ENCODE data around the gene MEI4. TPM values are rescaled to one million over a fixed set of nuclear protein-coding genes. Genes with fewer than 3 reads are reported as not detected.

Gene MEI4
- total RNA-seq, 1 experiment from 2014 or later = not detected

DNA sequence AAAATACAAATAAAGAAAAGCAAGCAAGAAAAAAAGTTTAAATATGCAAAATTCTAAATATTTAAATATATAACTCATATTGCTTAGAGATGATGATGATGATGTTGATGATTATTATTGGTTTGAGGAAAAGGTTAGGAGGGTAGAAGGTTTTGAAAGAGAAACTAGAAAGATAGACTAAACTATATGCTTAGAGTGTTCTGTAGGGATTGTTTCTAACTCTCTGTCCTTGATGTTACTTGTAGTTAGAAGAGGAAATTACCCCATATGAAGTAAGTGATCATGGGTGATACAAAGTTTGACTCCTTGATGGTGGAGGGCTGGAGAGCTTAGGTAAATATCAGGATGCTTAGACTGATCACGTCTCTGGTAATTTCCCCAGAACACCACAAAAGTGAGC, 159.5 kb downstream of the MEI4 start:
- Histone ChIP-seq H3K9ac (ENCODE audit: low read length) (no peak overlapping the region), H3K9me2 (ENCODE audit: insufficient read depth) (no peaks in the 10 kb centered on the region), H3K79me2 (ENCODE audit: insufficient read depth, low read length) (no peaks in the 10 kb centered on the region), H4K20me1 (ENCODE audit: insufficient read depth) (no peaks in the 10 kb centered on the region), H2AFZ (ENCODE audit: low read depth, low read length, poor library complexity, severe bottlenecking) (no peak overlapping the region), H3K4me1 (ENCODE audit: control insufficient read depth in 1 of 2, insufficient read depth in 2 of 2, low read length in 2 of 2) (no peaks in the 10 kb centered on the region), H3K27ac (ENCODE audit: low read depth, low read length) (no peak overlapping the region), H3K4me2 (ENCODE audit: low read length) (no peak overlapping the region), H3K27me3 (ENCODE audit: insufficient read depth, low read length) (no peaks in the 10 kb centered on the region), H3K36me3 (ENCODE audit: control insufficient read depth in 1 of 2, insufficient read depth in 2 of 2, low read length in 2 of 2) (no peaks in the 10 kb centered on the region), H3K9me3 (ENCODE audit: control insufficient read depth in 1 of 2, insufficient read depth in 1 of 2, low read depth in 1 of 2, low read length in 2 of 2) (no peaks in the 10 kb centered on the region), H3K4me3 (replicated peaks in 1 of 2; ENCODE audit: low read depth in 1 of 2, low read length in 2 of 2) (no peak overlapping the region)
- intact Hi-C loops (cut with micrococcal nuclease) = no loop called here
- ChIA-PET RAD21 (ENCODE audit: low non-redundant PET in 1 of 2, low total read pairs in 2 of 2, uncharacterized antibody in 2 of 2, unreplicated experiment in 2 of 2) (no interaction called here), POLR2A (no interaction called here), CTCF (no interaction called here)
- TF ChIP-seq ELF1 (IDR thresholded peaks at IDR 0.05; ENCODE audit: borderline replicate concordance, low read depth) (no peak), TCF7L2 (IDR thresholded peaks at IDR 0.05; ENCODE audit: borderline replicate concordance, extremely low read depth, insufficient read depth, insufficient read length) (no peak), FOSL1 (IDR thresholded peaks at IDR 0.05; ENCODE audit: low read depth) (no peak), ZFX (IDR thresholded peaks at IDR 0.05) (no peak), RAD21 (IDR thresholded peaks at IDR 0.05; ENCODE audit: low read depth) (no peak), POLR2A (IDR thresholded peaks at IDR 0.05; ENCODE audit: borderline replicate concordance, extremely low read depth, insufficient read depth, insufficient read length) (no peak), JUND (IDR thresholded peaks at IDR 0.05) (no peak), ZNF274 (IDR thresholded peaks at IDR 0.05; ENCODE audit: low read depth, low read length) (no peak), CEBPB (IDR thresholded peaks at IDR 0.05; ENCODE audit: low read depth) (no peak), SRF (IDR thresholded peaks at IDR 0.05; ENCODE audit: low read depth) (no peak), CBX3 (IDR thresholded peaks at IDR 0.05; ENCODE audit: low read depth) (no peak), SIN3A (IDR thresholded peaks at IDR 0.05; ENCODE audit: low read depth) (no peak)
- TF ChIP-seq, protein P1, sequence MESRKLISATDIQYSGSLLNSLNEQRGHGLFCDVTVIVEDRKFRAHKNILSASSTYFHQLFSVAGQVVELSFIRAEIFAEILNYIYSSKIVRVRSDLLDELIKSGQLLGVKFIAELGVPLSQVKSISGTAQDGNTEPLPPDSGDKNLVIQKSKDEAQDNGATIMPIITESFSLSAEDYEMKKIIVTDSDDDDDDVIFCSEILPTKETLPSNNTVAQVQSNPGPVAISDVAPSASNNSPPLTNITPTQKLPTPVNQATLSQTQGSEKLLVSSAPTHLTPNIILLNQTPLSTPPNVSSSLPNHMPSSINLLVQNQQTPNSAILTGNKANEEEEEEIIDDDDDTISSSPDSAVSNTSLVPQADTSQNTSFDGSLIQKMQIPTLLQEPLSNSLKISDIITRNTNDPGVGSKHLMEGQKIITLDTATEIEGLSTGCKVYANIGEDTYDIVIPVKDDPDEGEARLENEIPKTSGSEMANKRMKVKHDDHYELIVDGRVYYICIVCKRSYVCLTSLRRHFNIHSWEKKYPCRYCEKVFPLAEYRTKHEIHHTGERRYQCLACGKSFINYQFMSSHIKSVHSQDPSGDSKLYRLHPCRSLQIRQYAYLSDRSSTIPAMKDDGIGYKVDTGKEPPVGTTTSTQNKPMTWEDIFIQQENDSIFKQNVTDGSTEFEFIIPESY (IDR thresholded peaks at IDR 0.05; ENCODE audit: extremely low read depth, insufficient replicate concordance, low read length) = no peak
- TF ChIP-seq, protein P2, sequence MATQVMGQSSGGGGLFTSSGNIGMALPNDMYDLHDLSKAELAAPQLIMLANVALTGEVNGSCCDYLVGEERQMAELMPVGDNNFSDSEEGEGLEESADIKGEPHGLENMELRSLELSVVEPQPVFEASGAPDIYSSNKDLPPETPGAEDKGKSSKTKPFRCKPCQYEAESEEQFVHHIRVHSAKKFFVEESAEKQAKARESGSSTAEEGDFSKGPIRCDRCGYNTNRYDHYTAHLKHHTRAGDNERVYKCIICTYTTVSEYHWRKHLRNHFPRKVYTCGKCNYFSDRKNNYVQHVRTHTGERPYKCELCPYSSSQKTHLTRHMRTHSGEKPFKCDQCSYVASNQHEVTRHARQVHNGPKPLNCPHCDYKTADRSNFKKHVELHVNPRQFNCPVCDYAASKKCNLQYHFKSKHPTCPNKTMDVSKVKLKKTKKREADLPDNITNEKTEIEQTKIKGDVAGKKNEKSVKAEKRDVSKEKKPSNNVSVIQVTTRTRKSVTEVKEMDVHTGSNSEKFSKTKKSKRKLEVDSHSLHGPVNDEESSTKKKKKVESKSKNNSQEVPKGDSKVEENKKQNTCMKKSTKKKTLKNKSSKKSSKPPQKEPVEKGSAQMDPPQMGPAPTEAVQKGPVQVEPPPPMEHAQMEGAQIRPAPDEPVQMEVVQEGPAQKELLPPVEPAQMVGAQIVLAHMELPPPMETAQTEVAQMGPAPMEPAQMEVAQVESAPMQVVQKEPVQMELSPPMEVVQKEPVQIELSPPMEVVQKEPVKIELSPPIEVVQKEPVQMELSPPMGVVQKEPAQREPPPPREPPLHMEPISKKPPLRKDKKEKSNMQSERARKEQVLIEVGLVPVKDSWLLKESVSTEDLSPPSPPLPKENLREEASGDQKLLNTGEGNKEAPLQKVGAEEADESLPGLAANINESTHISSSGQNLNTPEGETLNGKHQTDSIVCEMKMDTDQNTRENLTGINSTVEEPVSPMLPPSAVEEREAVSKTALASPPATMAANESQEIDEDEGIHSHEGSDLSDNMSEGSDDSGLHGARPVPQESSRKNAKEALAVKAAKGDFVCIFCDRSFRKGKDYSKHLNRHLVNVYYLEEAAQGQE (IDR thresholded peaks at IDR 0.05; ENCODE audit: low read depth) = no peak
- TF ChIP-seq, protein P3, sequence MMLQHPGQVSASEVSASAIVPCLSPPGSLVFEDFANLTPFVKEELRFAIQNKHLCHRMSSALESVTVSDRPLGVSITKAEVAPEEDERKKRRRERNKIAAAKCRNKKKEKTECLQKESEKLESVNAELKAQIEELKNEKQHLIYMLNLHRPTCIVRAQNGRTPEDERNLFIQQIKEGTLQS (IDR thresholded peaks at IDR 0.05) = no peak
- TF ChIP-seq, protein P4, sequence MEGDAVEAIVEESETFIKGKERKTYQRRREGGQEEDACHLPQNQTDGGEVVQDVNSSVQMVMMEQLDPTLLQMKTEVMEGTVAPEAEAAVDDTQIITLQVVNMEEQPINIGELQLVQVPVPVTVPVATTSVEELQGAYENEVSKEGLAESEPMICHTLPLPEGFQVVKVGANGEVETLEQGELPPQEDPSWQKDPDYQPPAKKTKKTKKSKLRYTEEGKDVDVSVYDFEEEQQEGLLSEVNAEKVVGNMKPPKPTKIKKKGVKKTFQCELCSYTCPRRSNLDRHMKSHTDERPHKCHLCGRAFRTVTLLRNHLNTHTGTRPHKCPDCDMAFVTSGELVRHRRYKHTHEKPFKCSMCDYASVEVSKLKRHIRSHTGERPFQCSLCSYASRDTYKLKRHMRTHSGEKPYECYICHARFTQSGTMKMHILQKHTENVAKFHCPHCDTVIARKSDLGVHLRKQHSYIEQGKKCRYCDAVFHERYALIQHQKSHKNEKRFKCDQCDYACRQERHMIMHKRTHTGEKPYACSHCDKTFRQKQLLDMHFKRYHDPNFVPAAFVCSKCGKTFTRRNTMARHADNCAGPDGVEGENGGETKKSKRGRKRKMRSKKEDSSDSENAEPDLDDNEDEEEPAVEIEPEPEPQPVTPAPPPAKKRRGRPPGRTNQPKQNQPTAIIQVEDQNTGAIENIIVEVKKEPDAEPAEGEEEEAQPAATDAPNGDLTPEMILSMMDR (IDR thresholded peaks at IDR 0.05 in 2 of 3, conservative IDR thresholded peaks at IDR 0.05 in 1 of 3; ENCODE audit: borderline replicate concordance in 1 of 3, insufficient read depth in 1 of 3, low read depth in 2 of 3, low read length in 2 of 3) = no peak
- DNase-seq (ENCODE audit: low read depth, low spot score) = no peak
- BruUV-seq (replicated peaks) = no TSS peak
- no peak for ATAC-seq

All from HCT116 (cell line).